HL-60 (cell line): ENCODE measurements around the gene IL20RB.

ENCODE experiments used
- DNase-seq, 2 experiments: peaks; one replicate each; pipeline ENCODE4 v3.0.0-alpha.2; 2010 to 2020; ENCODE audit warnings: low read depth in 1 of 2, low spot score in 1 of 2
- H3K27ac ChIP-seq: fragments of 250-450 bp; sonication (Bioruptor Pico); replicated peaks from 2 replicates; pipeline ENCODE4 v1.5.1; 2020; ENCODE audit warnings: mild to moderate bottlenecking, moderate library complexity
- H3K27me3 ChIP-seq: fragments of 250-450 bp; sonication (Bioruptor Pico); 2 replicates; pipeline ENCODE4 v1.5.1; 2021; ENCODE audit warnings: mild to moderate bottlenecking, moderate library complexity; ENCODE audit not compliant: insufficient read depth, poor library complexity, severe bottlenecking
- H3K4me3 ChIP-seq: replicated peaks from 2 replicates; pipeline ENCODE4 v1.5.1; 2011; ENCODE audit warnings: mild to moderate bottlenecking, control low read depth, low read length; ENCODE audit not compliant: insufficient read depth
- GABPA ChIP-seq: IDR thresholded peaks from 2 replicates; pipeline ENCODE4 v1.6.1; 2012; ENCODE audit warnings: low read depth
- POLR2AphosphoS5 ChIP-seq: IDR thresholded peaks from 2 replicates; pipeline ENCODE4 v1.6.1; 2012; ENCODE audit warnings: low read depth
- SPI1 ChIP-seq: IDR thresholded peaks from 2 replicates; pipeline ENCODE4 v1.6.1; 2012; ENCODE audit warnings: low read depth, mild to moderate bottlenecking, borderline replicate concordance
- TF ChIP-seq, protein P1 (sequence below): IDR thresholded peaks from 2 replicates; pipeline ENCODE4 v1.6.1; 2012; ENCODE audit warnings: low read depth; ENCODE audit not compliant: insufficient replicate concordance
- TF ChIP-seq, protein P2 (sequence below): IDR thresholded peaks from one replicate; pipeline ENCODE4 v1.5.1; 2011; ENCODE audit warnings: low read length, control low read depth, inconsistent platforms; ENCODE audit not compliant: insufficient read depth

The IL20RB gene

DNA sequence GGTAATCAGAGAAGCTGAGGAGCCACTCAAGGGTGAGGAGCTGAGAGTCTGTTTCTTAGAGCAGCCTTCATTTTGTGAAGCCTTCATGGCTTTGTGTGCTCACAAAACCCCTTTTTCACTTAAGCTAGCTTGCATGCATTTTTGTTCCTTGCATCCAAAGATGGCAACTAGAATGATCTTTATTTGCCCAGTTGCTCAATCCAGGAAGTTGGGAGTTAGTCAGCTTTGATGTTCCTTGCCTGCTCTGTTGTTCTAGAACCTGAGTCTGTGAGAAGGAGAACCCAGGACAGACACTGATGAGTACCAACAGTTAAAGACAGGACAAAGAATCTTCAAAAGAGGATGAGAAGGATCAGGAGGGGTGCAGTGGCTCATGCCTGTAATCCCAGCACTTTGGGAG is 81.8 kb downstream of the IL20RB start:
- Histone ChIP-seq H3K27me3 (no peaks in the 10 kb centered on the region), H3K4me3 (no peak overlapping the region), H3K27ac (no peak overlapping the region)
- DNase-seq = no peak
- TF ChIP-seq SPI1 (no peak), POLR2AphosphoS5 (no peak), GABPA (no peak)
- TF ChIP-seq, protein P1, sequence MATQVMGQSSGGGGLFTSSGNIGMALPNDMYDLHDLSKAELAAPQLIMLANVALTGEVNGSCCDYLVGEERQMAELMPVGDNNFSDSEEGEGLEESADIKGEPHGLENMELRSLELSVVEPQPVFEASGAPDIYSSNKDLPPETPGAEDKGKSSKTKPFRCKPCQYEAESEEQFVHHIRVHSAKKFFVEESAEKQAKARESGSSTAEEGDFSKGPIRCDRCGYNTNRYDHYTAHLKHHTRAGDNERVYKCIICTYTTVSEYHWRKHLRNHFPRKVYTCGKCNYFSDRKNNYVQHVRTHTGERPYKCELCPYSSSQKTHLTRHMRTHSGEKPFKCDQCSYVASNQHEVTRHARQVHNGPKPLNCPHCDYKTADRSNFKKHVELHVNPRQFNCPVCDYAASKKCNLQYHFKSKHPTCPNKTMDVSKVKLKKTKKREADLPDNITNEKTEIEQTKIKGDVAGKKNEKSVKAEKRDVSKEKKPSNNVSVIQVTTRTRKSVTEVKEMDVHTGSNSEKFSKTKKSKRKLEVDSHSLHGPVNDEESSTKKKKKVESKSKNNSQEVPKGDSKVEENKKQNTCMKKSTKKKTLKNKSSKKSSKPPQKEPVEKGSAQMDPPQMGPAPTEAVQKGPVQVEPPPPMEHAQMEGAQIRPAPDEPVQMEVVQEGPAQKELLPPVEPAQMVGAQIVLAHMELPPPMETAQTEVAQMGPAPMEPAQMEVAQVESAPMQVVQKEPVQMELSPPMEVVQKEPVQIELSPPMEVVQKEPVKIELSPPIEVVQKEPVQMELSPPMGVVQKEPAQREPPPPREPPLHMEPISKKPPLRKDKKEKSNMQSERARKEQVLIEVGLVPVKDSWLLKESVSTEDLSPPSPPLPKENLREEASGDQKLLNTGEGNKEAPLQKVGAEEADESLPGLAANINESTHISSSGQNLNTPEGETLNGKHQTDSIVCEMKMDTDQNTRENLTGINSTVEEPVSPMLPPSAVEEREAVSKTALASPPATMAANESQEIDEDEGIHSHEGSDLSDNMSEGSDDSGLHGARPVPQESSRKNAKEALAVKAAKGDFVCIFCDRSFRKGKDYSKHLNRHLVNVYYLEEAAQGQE = no peak
- TF ChIP-seq, protein P2, sequence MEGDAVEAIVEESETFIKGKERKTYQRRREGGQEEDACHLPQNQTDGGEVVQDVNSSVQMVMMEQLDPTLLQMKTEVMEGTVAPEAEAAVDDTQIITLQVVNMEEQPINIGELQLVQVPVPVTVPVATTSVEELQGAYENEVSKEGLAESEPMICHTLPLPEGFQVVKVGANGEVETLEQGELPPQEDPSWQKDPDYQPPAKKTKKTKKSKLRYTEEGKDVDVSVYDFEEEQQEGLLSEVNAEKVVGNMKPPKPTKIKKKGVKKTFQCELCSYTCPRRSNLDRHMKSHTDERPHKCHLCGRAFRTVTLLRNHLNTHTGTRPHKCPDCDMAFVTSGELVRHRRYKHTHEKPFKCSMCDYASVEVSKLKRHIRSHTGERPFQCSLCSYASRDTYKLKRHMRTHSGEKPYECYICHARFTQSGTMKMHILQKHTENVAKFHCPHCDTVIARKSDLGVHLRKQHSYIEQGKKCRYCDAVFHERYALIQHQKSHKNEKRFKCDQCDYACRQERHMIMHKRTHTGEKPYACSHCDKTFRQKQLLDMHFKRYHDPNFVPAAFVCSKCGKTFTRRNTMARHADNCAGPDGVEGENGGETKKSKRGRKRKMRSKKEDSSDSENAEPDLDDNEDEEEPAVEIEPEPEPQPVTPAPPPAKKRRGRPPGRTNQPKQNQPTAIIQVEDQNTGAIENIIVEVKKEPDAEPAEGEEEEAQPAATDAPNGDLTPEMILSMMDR = no peak

DNA sequence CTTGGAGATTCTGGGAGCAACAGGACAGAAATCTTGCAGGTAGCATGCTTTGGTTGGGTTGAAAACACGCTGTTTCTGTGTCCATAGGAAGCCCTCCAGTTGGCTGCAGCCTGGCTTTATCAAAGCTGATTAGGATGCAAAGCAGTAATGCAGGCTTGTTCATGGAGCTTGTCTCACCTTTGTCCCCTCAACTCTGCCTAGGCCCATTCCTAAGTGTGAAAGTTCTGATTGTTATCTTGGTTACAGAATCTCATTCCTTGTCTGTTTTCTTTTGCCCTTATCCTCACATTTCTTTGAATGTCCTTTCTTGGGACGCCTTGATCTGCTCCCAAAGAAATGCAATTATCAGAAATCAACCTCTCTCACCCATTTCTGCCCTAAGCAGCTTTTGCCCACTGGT is 83.5 kb downstream of the IL20RB start:
- no peak overlapping the region for H3K4me3 ChIP-seq
- H3K27ac ChIP-seq = no peak overlapping the region
- H3K27me3 ChIP-seq = no peaks in the 10 kb centered on the region
- no peak for DNase-seq
- TF ChIP-seq POLR2AphosphoS5 (no peak), SPI1 (no peak), GABPA (no peak)
- TF ChIP-seq, protein P1 = no peak
- TF ChIP-seq, protein P2 = no peak

DNA sequence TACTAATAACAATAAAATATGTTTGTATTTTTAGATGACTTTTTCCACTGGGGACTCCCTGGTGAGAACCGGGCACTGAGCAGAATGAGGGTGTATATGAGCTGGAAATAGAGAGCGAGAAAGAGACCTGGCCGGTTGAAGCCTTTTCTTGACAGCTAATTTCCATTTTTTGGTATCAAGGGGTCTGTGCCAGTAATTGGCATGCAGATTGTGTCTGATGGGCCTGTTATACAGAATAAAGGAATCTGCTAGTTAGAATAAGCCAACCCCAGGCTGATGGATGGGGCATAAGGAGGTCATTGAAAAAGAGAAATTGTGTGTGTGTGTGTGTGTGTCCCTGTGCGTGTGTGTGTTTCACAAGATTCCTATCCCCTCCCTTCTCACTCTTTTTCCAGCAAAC is 83.9 kb downstream of the IL20RB start:
- no peak for DNase-seq
- no peaks in the 10 kb centered on the region for H3K27me3 ChIP-seq
- no peak overlapping the region for H3K4me3 ChIP-seq
- no peak overlapping the region for H3K27ac ChIP-seq
- TF ChIP-seq GABPA (no peak), POLR2AphosphoS5 (no peak), SPI1 (no peak)
- TF ChIP-seq, protein P1 = no peak
- TF ChIP-seq, protein P2 = no peak
